GM19397 (cell line): ENCODE results near the gene ITGB2.
"Not testable (repeated sequence)": the region's sequence is repeated elsewhere in the genome, so short reads cannot be mapped to it uniquely, and the experiment has no call there.

Experiments used
- ATAC-seq: cut with Tn5 transposase; IDR thresholded peaks from one replicate; pipeline ENCODE4 v1.9.1; 2021; ENCODE audit warnings: mild to moderate bottlenecking, moderate library complexity; ENCODE audit not compliant: unreplicated experiment

The ITGB2 gene

DNA sequence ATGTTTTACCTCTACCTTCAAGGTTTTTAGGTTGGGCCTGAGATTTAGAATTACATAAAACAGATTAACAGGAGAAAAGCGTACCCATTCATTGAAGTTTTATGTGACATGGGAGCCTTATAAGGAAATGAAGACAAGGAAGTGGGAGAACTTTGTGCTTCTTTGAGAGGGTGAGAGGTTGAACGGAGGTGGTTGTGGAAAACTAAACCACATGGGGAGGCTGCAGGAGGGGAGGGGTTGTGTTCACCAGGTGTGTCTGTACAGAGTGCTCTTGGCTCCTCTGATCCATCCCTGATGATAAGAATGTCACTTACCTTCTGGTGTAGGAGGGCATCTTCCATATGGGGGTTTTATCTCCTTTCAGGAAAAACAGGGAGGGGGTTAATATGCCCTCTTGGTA is 21.9 kb upstream of the ITGB2 start:
- ATAC-seq, result no peak

DNA sequence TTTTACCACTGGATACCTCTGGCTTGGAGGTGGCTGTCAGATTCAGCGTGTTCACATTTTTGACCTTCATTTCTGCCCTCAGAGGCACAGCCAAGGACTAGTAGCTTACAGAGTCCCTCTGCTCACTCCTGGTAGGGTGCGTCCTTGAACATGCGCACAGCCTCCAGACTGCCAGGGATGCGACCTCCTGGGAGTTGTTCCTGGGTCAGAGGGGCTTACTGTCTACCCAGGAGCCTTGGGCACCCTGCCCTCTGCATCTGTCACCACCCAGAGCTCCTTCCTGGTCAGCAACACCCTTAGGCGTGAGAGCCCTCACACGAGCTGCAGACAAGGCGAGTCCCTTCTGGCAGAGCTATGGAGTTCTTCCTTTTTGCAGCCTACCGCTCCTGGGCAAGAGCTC is 20.9 kb upstream of the ITGB2 start:
- ATAC-seq, result no peak

DNA sequence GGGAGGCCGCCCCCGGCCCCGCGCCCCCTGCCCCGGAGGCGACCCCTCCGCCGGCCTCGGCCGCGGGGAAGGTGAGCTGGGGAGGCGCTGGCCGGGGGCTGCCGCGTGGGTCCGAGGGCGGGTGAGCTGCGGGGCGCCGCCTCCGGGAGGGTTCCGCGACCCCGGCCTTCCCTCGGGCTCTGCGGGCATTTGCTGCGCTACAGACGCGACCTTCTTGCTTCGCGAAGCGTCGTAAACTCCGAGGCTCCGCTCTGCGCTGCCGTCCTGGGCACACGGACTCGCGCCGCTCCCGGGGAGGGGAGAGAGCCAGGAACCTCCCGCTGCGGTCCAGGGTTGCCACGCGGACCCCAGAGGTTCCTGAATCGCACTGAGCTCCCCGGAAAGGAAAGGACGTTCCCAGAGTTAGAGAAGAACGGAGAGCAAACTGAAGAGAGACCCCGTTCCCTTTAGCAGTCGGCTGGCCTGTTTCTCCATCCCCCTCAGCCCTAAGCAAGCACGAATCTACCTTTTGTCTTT is 19.5 kb upstream of the ITGB2 start:
- ATAC-seq, result peak; percentile 39

DNA sequence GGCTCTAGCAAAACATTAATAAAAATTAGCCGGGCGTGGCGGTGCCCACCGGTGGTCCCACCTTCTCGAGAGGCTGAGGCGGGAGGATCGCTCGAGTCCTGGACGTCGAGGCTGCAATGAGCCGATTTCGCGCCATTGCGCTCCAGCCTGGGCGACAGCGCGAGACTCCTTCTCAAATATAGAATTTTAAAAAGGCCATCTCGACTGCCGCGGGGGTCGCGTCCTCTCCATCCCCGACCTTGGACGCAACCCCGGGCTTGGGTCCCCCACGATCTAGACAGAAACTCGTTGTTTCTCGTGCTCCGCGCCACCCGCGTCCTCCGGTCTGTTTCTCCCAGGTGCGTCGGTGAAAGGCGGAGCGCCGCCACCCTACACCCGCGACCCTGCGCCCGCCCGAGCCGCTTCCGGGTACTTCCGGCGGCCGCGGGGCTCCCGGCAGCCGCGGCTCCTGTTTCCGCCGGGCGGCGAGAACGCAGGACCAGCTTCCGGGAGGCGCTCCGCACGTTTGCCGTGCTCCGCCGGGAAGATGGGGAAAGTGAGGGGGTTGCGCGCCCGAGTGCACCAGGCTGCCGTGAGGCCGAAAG is 18.9 kb upstream of the ITGB2 start, which contains the start of gene SLX9:
Gene SLX9 (plus strand): TSS at position 498 of the 584 bp plus-strand sequence. CDS start 29 bp downstream, at position 527.
- ATAC-seq, result peak; percentile 83

DNA sequence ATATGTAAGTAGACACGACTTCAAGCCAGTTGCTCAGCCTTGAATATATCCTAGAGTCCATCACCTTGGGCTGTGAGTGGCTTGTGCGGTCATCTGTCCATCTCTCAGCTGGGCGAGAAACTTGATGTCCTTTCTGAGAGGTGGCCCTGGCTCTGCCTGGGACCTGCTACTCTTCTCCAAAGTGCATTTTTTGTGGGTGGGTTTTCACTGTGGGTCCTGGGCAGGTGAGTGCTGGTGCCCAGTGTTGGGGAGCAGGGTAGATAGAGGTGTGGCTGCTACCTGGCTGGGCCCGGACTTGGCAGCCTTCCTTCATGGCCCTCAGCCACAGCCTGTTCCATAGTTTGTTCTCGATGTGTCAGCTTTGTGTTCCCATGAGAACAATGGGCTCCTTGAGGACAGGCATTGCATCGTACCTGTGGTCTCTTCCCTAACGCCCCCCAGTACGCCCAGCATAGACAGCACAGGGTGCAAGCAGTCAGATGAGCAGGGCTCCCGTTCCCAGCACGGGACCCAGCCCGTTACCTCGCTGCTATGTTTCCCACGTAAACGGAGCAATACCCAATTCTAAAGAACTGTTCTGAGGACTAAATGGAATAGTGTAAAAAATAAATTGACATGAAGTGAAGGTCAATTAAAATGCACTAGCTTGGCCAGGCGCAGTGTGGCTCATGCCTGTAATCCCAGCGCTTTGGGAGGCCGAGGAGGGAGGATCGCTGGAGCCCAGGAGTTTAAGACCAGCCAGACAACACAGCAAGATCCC is 18.3 kb upstream of the ITGB2 start:
- no peak for ATAC-seq

DNA sequence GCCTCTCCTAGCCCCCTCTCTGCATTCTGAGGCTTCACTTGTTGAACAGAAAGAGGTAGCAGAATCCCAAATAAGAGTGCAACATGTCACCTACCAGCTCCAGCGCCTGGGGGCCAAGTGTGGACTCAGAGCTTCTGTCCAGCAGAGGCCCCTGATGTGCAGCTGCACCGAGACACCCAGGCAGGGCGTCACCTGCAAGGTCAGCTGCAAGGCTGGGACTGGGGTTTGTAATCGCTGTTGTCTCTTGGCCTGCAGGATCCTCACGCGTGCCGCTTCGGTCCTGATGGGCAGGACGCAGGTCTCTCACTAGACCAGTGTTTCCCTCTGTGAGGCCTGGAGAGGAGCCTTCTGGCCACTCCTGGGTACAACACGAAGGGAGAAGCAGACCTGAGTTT is 14.8 kb upstream of the ITGB2 start:
- ATAC-seq, result no peak

DNA sequence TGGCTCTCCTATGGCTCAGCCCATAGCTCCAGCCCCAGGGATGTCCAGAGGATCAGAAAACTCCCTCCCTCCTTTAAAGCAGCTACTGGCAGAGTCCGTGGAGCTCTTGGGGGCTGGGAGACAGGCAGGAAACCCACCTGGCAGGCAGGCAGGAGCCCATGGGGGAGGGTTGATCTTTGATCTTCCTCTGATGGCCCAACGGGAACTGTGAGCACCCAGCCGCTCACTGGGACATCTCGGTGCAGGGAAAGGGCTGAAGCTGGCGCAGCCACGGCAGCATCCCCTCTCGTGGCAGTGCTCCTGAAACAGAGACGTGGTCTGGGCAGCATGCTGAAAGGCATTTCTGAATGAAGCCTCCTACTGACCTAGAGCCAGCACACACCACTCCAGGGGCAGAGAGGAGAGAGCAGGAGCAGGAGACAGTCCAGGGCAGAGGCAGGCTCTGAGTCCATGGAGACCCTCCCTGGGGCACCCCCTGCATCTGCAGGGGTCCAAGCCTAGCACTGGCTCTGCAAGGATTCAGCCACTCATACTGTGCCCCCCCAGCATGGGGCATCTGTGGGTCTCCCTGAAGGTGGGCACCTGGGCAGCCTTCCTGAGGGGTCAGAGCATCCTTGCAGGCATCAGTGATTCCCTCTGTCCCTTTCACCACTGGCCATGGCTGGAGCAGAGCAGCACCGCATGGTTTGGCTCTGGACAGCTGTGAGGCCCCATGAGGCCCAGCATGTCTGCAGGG is 14.3 kb upstream of the ITGB2 start:
- no peak for ATAC-seq

DNA sequence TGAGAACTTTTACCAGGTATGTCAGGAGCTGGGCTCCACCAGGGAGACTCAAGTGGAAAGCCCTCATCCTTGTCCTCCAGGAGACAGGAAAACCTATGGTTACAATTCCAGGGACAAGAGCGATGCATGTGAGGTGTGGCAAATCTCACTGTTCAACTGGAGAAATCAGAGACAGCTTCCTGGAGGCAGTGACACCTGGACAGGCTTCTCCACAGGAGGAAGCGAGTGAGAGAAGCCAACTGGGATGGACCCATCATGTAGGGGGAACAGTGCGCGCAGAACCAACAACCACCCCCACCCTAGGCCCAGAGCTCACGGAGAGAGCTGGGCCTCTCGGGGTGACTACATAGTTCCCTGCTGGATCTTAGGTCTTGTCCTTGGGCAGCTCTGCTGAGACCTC is 13.6 kb upstream of the ITGB2 start:
- no peak for ATAC-seq

DNA sequence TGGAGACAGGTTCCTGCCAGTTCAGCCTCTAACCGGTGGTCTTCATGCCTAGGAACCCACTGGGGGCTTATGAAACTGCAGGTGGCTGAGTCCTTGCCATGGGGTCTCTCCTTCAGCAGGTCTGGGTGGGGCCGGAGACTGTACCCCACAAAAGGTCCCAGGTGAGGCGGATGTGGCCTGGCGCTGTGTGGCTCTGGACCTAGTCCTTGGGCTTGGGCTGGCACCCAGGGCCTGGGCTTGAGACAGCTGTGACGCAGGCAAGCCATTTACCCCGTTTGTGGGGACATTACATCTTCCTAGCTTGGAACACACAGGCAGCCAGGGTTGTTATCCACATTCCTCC is 13.2 kb upstream of the ITGB2 start:
- no peak for ATAC-seq

DNA sequence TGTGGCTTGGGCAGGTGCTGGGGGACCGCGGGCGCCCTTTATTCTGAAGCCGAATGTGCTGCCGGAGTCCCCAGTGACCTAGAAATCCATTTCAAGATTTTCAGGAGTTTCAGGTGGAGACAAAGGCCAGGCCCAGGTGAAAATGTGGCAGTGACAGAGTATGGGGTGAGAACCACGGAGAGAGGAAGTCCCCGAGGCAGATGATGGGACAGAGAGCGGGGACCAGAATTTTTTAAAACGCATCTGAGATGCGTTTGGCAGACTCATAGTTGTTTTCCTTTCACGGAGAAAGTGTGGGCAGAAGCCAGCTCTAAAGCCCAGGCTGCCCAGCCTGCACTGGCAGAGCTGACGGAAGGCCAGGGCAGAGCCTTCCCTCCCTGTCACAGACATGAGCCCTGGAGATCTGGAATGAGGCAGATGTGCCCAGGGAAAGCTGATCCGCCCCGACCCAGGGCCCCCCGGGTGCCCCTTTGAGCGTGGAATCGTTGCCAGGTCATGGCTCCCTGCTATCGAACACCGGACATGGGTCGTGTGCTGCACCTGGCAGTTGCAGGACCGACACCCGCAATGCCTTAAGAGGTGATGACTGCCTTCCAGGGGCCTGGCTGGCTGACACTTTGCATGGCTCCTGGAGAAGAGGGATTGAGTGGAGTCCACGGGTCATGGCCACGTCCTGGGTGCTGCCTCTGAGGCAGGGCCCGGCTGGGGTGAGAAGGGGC is 12.7 kb upstream of the ITGB2 start:
- no peak for ATAC-seq

DNA sequence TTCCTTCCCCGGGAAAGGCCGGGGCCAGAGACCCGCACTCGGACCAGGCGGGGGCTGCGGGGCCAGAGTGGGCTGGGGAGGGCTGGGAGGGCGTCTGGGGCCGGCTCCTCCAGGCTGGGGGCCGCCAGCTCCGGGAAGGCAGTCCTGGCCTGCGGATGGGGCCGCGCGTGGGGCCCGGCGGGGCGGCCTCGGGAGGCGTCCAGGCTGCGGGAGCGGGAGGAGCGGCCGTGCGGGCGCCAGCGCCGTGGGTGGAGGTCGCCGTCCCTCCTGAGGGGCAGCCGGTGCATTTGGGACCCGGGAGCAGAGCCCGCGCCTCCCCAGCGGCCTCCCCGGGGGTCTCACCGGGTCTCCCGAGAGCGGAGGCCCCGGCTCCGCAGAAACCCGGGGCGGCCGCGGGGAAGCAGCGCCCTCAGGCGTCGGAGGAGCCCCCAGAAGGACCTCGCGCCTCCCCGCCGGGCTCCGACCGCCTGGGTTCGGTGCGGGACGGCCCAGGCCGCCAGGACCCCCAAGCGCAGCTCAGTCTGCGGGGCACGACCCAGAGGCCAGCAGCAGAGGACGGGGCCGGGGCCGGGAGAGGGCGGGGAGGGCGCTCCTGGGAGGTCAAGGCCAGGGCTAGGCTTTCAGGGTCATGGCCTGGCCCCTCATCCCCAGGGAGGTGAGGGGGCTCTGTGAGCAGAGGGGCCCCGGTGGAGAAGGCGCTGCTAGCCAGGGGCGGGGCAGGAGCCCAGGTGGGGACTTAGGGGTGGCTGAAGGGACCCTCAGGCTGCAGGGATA is 11.9 kb upstream of the ITGB2 start:
- peak; percentile 38 for ATAC-seq

DNA sequence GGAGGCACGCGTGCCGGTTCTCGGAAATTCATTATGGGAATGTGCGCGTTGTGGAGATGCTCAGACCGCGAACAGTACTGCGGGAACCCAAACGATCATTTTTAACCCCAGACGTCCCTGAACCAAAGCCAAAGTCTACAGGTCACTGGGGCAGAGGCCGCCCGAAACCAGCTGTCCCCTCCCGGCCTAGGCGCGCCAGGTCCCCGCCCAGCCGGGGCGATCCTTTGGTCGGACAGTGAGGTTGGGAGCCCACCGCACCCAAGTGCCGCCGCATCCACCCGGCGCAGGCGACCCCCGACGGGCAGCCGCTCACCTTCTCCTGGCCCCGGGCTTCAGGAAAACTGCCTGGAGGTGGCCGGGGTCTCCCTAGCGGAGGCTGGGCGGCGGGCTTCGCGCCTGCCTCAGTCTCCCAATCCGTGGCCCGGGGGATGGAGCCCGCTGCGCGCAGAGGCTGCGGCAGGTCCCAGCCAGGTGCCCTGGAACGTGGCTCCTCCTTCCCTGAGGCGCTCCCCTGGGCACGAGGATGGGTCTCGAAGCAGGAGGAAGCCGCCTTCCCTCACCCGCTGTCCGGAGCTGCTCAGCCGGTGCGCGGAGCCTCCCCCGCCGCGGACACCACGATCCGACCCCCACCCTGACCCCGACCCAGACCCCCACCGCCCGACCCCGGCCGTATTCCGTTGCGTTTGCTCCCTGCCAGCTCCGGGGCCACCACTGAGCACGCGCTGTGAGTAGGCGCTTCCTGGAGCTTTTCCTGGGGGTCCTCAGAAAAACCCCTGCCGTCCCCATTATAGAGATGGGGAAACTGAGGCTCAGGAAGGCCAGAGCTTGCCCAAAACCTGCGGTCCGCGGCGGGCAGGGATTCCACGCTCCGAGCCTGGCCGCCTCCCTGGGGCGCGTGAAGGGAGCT is 11.1 kb upstream of the ITGB2 start:
- no peak for ATAC-seq

DNA sequence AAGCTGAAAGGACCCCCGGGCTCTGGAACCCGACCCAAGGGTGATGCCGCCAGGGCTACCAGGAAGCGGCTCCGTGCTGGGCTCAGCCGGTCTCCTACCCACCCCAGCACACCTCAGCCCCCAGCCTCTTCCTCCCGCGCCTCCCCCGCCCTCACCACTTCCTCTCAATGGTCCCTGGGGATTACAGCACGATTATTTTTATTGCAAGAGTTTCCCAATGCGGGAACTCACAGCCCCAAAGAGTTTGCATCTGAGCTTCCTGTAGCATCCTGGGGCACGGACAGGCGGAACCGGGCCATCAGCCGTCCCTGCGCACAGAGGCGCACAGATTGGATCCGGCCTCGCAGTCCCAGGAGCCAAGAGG is 10.4 kb upstream of the ITGB2 start:
- ATAC-seq, result no peak

DNA sequence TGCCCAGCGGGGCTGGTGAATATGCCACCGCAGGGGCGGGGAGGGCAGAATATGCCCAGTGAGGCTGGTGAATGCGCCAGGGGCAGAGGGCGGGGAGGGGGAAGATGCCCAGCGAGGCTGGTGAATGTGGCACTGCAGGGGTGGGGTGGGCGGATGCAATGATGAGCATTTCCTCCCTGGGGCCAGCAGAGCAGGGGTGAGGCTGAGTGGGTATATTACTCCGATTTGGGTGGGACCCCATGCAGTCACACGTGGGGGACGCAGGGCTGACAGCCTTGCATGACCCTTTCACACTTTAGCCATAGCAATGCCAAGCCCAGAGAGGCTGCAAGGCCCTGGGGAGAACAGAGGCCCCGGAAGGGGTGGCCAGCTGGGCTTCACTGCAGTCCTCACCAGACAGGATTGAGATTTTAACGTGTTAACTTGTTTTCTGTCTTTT is 9.9 kb upstream of the ITGB2 start:
- no peak for ATAC-seq

DNA sequence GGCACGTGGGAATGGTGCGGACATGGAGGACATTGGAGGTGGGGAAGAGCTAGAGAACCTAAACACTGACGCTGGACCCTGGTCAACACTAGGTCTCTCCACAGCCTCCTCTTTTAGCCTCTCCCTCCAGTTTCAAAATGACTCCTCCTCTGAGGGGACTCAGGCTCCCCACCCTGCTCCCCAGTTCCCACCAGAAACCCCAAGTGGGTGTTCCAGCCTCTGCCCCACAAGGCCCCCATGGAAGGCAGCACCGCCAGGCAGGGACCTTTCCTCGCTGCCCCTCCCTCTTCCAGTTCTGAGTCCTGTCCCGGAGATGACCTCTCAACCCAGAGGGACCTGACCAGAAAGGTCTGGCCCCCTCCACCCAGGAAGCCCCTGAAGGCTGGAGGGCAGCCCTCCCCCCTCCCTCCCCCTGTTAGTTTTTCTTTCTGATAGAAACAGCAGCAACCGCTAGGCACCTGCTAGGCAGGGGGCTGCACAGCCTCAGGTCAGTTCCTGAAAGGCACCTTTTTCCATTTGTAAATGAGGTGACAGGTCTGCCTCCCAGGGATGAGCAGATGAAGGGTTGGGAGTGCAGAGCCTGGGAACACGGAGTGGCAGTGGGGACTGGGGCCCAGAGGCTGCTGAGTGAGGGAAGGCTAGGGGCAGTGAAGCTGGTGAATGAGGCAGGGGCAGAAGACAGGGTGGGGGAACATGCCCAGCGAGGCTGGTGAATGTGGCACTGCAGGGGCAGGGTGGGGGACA is 9.3 kb upstream of the ITGB2 start:
- ATAC-seq, result no peak

DNA sequence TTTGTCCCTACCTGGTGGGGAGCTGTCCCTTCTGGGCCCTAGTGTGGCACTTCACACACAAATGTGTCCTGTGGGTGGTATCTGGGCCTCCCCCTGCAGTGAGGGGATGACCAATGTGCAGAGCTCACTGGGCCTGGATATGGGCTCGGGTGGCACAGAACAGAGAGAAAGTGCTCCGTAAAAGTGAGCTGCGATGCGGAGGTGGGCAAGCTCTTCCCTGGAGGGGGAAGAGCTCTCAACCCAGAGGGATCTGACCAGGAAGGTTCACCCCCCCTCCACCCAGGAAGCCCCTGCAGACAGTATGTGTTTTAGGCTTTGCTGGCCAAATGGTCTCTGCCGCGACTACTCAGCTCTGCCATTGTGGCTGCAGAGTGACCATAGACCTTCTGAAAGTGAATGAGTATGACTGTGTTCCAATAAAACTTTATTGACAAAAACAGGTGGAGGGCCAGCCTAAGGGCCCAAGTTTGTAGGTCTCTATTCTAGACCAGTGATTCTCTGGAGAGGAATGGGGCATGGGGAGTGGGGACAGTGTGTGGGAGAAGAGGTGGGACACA is 8.6 kb upstream of the ITGB2 start:
- no peak for ATAC-seq

DNA sequence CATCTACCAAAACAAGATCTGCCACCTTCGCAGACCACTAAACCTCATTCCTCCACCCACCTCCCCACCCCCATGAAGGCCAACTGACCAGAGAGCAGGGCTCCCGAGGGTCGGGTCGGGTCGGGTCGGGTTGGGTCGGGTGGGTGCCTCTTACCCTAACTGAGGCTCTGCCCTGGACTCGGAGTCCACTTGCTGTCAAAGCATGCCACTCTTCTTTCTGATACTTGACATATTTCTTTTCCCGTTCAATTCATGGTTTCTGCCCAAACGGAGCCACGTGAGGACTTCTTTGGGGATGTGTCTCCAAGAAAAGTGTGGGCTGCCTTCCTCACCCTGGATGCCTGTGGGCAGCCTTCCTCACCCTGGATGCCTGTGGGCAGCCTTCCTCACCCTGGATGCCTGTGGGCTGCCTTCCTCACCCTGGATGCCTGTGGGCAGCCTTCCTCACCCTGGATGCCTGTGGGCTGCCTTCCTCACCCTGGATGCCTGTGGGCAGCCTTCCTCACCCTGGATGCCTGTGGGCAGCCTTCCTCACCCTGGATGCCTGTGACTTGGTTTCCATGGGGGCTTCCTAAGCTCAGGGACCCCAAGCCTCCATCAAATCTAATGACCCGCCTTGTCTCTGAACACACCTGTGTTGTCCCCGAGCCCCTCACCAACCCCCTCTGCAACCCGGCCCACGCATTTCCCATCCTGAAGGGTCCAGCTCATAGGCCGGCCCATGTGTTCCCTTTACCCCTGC is 8.0 kb upstream of the ITGB2 start:
- not testable (repeated sequence) for ATAC-seq
